C4-2B (cell line): ENCODE data around the gene SCGB1D1.

Source experiments
- CTCF ChIP-seq: fragments of 450-650 bp; conservative IDR thresholded peaks from 2 replicates; pipeline ENCODE4 v1.5.1; 2017; ENCODE audit warnings: mild to moderate bottlenecking
- ZFX ChIP-seq: fragments of 450-650 bp; IDR thresholded peaks from 2 replicates; pipeline ENCODE4 v1.6.1; 2017

DNA sequence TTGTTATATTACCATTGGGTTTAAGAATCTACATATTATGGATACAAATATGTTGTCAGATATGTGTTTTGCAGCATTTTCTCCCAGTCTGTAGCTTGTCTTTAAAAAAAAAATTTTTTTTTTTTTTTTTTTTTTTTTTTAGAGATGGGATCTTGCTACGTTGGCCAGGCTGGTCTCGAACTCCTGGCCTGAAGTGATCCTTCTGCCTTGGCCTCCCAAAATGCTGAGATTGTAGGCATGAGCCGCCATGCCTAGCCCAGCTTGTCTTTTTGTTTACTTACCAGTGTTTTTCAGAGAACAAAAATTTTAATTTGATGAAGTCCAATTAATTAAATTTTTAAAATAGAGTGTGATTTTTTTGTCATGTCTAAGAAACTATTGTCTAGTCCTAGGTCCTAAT lies 36.4 kb upstream of the SCGB1D1 start:
- TF ChIP-seq CTCF, result no peak
- TF ChIP-seq ZFX, result no peak
